SK-N-SH treated with all-trans-retinoic acid at 6 μM for 48 hours (cell line): Measurements from ENCODE around the gene KREMEN2.
A peak's percentile ranks its signal among the peaks of the same experiment; 100 is the strongest.
"Not testable (repeated sequence)": the region's sequence is repeated elsewhere in the genome, so short reads cannot be mapped to it uniquely, and the experiment has no call there.

ENCODE experiments used
- ATAC-seq: fragments of 200-7000 bp; cut with Tn5 transposase; 3 replicates; pipeline ENCODE4 v1.9.1; 2020; ENCODE audit warnings: mild to moderate bottlenecking, moderate library complexity
- ARNTL ChIP-seq: fragments of 450-650 bp; formaldehyde crosslinking; IDR thresholded peaks from 2 replicates; pipeline ENCODE4 v1.5.0; 2020; ENCODE audit warnings: low read depth, mild to moderate bottlenecking, moderate library complexity, borderline replicate concordance
- BACH2 ChIP-seq: fragments of 250-450 bp; sonication (Bioruptor Pico); IDR thresholded peaks from 2 replicates; pipeline ENCODE4 v1.9.0; 2021; ENCODE audit warnings: mild to moderate bottlenecking, borderline replicate concordance
- CSDC2 ChIP-seq: fragments of 250-450 bp; sonication (Bioruptor Pico); IDR thresholded peaks from 2 replicates; pipeline ENCODE4 v1.5.0; 2020; ENCODE audit warnings: mild to moderate bottlenecking, moderate library complexity
- GLIS3 ChIP-seq: fragments of 250-450 bp; sonication (Bioruptor Pico); IDR thresholded peaks from 2 replicates; pipeline ENCODE4 v1.5.0; 2020; ENCODE audit warnings: mild to moderate bottlenecking, moderate library complexity
- OSR1 ChIP-seq: fragments of 250-450 bp; sonication (Bioruptor Pico); IDR thresholded peaks from 2 replicates; pipeline ENCODE4 v1.8.0; 2022; ENCODE audit warnings: moderate library complexity, mild to moderate bottlenecking, inconsistent platforms
- PPARA ChIP-seq: fragments of 250-450 bp; sonication (Bioruptor Pico); IDR thresholded peaks from 2 replicates; pipeline ENCODE4 v1.5.0; 2020; ENCODE audit warnings: mild to moderate bottlenecking, borderline replicate concordance
- RARB ChIP-seq: fragments of 250-450 bp; sonication (Bioruptor Pico); IDR thresholded peaks from 2 replicates; pipeline ENCODE4 v1.8.0; 2021; ENCODE audit warnings: mild to moderate bottlenecking, moderate library complexity
- SNAI2 ChIP-seq: fragments of 250-450 bp; sonication (Bioruptor Pico); IDR thresholded peaks from 2 replicates; pipeline ENCODE4 v1.5.0; 2020; ENCODE audit warnings: mild to moderate bottlenecking, moderate library complexity
- TCF4 ChIP-seq: fragments of 250-450 bp; sonication (Bioruptor Pico); IDR thresholded peaks from 2 replicates; pipeline ENCODE4 v1.8.0; 2021; ENCODE audit warnings: mild to moderate bottlenecking, moderate library complexity, borderline replicate concordance
- TOX ChIP-seq: fragments of 250-450 bp; sonication (Bioruptor Pico); IDR thresholded peaks from 2 replicates; pipeline ENCODE4 v1.8.0; 2021; ENCODE audit warnings: mild to moderate bottlenecking, moderate library complexity, borderline replicate concordance
- ZC3H10 ChIP-seq: fragments of 250-450 bp; sonication (Bioruptor Pico); IDR thresholded peaks from 2 replicates; pipeline ENCODE4 v1.5.1; 2021; ENCODE audit warnings: mild to moderate bottlenecking, moderate library complexity
- ZFP3 ChIP-seq: fragments of 250-450 bp; sonication (Bioruptor Pico); IDR thresholded peaks from 2 replicates; pipeline ENCODE4 v1.5.0; 2020; ENCODE audit warnings: mild to moderate bottlenecking, moderate library complexity
- ZFP30 ChIP-seq: fragments of 450-650 bp; formaldehyde crosslinking; IDR thresholded peaks from 2 replicates; pipeline ENCODE4 v1.5.0; 2022; ENCODE audit warnings: mild to moderate bottlenecking, moderate library complexity
- ZNF565 ChIP-seq: fragments of 450-650 bp; formaldehyde crosslinking; conservative IDR thresholded peaks from 2 replicates; pipeline ENCODE4 v1.5.0; 2020; ENCODE audit warnings: low read depth, mild to moderate bottlenecking, moderate library complexity
- ZNF8 ChIP-seq: fragments of 450-650 bp; formaldehyde crosslinking; IDR thresholded peaks from 2 replicates; pipeline ENCODE4 v1.5.0; 2020; ENCODE audit warnings: mild to moderate bottlenecking, moderate library complexity
- TF ChIP-seq, protein P1 (sequence below): fragments of 250-450 bp; sonication (Bioruptor Pico); IDR thresholded peaks from 2 replicates; pipeline ENCODE4 v1.5.1; 2021; ENCODE audit warnings: mild to moderate bottlenecking, moderate library complexity
- TF ChIP-seq, protein P2 (sequence below): fragments of 250-450 bp; sonication (Bioruptor Pico); IDR thresholded peaks from 2 replicates; pipeline ENCODE4 v1.5.1; 2020; ENCODE audit warnings: low read depth, mild to moderate bottlenecking, moderate library complexity
- TF ChIP-seq, protein P3 (sequence below): fragments of 250-450 bp; sonication (Bioruptor Pico); IDR thresholded peaks from 2 replicates; pipeline ENCODE4 v1.8.0; 2021; ENCODE audit warnings: low read depth, mild to moderate bottlenecking, moderate library complexity, borderline replicate concordance
- TF ChIP-seq, protein P4 (sequence below): fragments of 250-450 bp; sonication (Bioruptor Pico); IDR thresholded peaks from 2 replicates; pipeline ENCODE4 v1.8.0; 2020; ENCODE audit warnings: mild to moderate bottlenecking, moderate library complexity, borderline replicate concordance

Gene KREMEN2

DNA sequence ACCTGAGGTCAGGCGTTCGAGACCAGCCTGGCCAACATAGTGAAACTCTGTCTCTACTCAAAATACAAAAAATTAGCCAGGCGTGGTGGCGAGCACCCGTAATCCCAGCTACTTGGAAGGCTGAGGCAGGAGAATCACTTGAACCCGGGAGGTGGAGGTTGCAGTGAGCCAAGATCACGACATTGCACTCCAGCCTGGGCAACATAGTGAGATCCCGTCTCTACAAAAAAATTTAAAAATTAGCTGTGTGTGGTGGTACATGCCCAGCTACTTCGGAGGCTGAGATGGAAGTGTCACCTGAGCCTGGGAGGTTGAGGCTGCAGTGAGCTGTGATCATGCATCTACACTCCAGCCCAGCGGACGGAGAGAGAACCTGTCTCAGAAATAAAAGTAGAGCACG, 20.4 kb upstream of the KREMEN2 start:
- not testable (repeated sequence) for ATAC-seq

DNA sequence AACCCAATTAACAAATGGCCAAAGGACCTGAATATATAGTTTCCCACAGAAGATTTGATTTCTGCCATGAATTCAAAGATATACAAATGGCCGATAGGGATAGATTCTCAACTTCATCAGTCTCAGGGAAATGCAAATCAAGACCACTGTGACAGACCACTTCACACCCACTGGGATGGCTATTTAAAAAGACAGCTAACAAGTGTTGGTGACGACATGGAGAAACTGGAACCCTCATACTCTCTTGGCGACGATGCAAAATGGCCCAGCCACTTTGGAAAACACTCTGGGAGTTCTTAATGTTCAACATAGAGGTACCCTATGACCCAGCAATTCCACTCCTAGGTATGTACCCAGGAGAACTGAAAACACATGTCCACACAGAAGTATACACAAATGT, 17.4 kb upstream of the KREMEN2 start:
- no peak for ATAC-seq
- TF ChIP-seq PPARA (CRISPR knock-in tag) = no peak

DNA sequence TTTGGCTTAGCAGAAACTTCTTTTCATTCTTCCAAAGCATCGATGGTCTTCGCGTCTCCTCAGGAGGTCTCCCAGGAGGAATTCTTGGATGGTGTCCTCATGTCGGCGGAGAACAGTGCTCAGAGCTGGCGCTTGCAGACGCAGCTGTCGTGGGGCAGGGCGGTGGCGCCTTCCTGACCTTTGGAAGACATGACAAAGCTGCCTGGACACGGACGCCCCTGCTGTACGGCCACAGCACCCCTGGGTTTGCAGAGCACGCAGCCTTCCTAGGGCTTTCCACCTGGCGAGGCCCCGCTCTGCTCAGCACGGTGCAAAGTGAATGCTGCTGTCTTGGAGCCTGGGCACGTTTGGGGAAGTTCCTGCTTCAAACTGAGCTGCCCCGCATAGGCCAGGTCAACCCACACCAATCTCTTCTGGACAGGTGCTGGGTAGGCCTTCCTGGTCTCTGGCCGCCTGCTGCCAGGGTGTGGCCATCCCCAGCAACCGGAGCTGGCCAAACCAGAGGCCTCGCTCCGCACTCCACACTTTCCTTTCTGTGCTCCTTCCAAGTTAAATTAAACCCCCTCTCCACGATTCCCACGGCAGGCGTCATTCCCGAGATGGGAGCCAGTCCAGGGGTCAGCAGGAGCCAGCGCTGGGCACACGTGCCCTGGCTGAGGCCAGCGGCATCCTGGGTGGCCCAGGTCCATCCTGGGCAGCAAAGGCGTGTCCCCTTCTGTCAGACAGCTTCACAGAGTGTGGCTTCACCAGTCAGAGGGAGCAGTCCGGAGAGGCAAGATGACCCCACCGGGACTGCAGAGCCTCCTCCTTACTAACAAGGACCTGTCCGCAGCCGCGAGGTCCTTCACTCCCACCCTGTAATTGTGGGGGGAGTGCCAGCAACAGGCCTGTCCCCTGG, 15.0 kb upstream of the KREMEN2 start:
- TF ChIP-seq, protein P1, sequence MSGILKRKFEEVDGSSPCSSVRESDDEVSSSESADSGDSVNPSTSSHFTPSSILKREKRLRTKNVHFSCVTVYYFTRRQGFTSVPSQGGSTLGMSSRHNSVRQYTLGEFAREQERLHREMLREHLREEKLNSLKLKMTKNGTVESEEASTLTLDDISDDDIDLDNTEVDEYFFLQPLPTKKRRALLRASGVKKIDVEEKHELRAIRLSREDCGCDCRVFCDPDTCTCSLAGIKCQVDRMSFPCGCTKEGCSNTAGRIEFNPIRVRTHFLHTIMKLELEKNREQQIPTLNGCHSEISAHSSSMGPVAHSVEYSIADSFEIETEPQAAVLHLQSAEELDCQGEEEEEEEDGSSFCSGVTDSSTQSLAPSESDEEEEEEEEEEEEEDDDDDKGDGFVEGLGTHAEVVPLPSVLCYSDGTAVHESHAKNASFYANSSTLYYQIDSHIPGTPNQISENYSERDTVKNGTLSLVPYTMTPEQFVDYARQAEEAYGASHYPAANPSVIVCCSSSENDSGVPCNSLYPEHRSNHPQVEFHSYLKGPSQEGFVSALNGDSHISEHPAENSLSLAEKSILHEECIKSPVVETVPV (CRISPR knock-in tag) = no peak
- TF ChIP-seq OSR1 (CRISPR knock-in tag) (no peak), TCF4 (CRISPR knock-in tag) (no peak)
- no peak for ATAC-seq

DNA sequence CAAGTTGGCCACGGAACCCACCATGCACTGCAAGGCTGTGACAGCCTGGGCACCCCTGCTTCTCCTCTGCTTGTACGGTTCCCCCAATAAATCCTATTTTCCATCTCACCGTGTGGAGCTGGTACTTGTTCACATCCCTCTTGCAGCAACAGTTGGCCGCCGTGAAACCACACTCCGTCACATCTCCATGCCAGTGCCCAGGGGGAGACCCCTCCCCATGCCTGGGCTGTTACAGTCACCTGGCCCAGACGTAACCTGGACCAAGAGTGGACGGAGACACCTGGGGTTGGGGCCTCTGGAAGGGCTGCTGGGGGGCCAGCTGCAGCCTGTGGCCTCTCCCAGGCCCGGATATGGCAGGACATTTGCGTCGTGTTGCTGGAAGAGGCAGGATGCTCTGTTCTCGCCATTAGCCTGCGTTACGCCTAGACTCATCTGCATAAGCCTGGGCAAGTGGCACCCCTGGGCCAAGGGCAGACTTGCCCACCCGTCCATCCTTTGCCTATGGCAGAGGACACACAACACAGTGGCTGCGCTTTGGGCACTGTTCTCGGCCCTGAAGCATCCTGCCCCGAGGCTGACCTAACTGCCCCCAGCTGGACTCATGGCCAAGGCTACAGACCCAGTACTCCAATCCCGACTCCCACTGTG, 14.2 kb upstream of the KREMEN2 start:
- TF ChIP-seq CSDC2 (CRISPR knock-in tag) = no peak
- TF ChIP-seq ZNF565 = no peak
- ATAC-seq = peak; percentile 13; the same call in 1 of the 3 replicates

DNA sequence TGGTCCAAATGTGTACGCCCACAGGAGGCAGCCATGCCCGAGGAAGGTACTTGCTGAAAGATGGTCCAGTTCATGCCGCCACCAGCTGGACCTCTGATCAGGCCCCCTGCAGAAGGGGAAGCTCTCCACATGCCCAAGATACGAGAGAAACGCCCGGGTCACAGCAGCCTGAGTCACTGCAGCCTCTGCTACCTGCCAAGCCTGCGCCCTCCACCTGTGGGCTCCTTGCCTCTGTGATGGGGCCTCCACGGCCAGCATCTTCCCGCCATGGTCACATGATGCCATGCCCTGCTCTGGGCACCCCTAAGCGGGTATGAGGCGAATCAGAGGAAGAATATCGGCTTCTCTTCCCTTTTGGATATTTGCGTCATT, 13.7 kb upstream of the KREMEN2 start:
- ATAC-seq = 0 out of 3 replicates have a peak, but pooled peaks have one; percentile 8
- TF ChIP-seq ARNTL (CRISPR knock-in tag) (no peak), TCF4 (CRISPR knock-in tag) (no peak), CSDC2 (CRISPR knock-in tag) (no peak)

DNA sequence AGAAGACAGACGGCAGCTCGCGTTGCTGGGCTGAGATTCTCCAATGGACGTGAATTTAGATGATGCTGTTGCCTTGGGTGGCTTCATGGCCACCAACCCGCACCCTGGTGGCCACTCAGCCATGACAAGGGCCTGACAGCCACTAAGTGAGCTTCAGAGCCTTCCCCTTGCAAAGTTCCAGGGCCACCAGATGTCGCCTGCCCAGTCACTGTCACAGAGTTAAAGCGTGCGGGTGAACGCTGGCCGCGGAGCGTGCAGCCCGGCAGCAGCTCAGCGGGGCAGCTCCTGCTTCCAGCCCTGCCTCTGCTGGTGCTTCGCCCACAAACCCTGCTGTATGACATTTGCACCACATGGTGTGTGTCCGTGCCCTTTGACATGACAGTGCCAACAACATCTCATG, 13.3 kb upstream of the KREMEN2 start:
- TF ChIP-seq OSR1 (CRISPR knock-in tag) = no peak
- TF ChIP-seq, protein P2, sequence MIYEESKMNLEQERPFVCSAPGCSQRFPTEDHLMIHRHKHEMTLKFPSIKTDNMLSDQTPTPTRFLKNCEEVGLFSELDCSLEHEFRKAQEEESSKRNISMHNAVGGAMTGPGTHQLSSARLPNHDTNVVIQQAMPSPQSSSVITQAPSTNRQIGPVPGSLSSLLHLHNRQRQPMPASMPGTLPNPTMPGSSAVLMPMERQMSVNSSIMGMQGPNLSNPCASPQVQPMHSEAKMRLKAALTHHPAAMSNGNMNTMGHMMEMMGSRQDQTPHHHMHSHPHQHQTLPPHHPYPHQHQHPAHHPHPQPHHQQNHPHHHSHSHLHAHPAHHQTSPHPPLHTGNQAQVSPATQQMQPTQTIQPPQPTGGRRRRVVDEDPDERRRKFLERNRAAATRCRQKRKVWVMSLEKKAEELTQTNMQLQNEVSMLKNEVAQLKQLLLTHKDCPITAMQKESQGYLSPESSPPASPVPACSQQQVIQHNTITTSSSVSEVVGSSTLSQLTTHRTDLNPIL (CRISPR knock-in tag) = no peak
- ATAC-seq = no peak

DNA sequence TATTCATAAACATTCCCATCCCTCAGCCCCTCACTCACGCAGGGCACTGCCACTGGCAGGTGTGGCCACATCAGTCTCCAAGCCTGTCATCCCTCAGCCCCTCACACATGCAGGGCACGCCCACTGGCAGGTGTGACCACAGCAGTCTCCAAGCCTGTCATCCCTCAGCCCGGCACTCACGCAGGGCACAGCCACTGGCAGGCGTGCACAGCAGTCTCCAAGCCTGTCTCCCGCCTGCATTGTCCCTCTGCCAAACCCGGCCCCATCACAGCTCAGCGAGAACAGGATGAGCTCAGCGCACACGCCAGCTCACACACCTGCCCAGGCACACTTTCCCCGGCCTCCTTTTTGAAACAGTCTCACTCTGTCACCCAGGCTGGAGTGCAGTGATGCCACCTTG, 11.4 kb upstream of the KREMEN2 start:
- TF ChIP-seq ZFP3 (CRISPR knock-in tag) (no peak), ZNF565 (no peak), SNAI2 (CRISPR knock-in tag) (no peak), BACH2 (CRISPR knock-in tag) (no peak), TOX (no peak), TCF4 (CRISPR knock-in tag) (no peak), RARB (no peak), ZFP30 (no peak), ARNTL (CRISPR knock-in tag) (no peak), GLIS3 (CRISPR knock-in tag) (no peak), ZC3H10 (CRISPR knock-in tag) (no peak), PPARA (CRISPR knock-in tag) (no peak), CSDC2 (CRISPR knock-in tag) (no peak), ZNF8 (CRISPR knock-in tag) (no peak)
- TF ChIP-seq, protein P3, sequence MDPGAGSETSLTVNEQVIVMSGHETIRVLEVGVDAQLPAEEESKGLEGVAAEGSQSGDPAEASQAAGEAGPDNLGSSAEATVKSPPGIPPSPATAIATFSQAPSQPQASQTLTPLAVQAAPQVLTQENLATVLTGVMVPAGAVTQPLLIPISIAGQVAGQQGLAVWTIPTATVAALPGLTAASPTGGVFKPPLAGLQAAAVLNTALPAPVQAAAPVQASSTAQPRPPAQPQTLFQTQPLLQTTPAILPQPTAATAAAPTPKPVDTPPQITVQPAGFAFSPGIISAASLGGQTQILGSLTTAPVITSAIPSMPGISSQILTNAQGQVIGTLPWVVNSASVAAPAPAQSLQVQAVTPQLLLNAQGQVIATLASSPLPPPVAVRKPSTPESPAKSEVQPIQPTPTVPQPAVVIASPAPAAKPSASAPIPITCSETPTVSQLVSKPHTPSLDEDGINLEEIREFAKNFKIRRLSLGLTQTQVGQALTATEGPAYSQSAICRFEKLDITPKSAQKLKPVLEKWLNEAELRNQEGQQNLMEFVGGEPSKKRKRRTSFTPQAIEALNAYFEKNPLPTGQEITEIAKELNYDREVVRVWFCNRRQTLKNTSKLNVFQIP (CRISPR knock-in tag) = no peak
- TF ChIP-seq, protein P1 (CRISPR knock-in tag) = no peak
- TF ChIP-seq, protein P4, sequence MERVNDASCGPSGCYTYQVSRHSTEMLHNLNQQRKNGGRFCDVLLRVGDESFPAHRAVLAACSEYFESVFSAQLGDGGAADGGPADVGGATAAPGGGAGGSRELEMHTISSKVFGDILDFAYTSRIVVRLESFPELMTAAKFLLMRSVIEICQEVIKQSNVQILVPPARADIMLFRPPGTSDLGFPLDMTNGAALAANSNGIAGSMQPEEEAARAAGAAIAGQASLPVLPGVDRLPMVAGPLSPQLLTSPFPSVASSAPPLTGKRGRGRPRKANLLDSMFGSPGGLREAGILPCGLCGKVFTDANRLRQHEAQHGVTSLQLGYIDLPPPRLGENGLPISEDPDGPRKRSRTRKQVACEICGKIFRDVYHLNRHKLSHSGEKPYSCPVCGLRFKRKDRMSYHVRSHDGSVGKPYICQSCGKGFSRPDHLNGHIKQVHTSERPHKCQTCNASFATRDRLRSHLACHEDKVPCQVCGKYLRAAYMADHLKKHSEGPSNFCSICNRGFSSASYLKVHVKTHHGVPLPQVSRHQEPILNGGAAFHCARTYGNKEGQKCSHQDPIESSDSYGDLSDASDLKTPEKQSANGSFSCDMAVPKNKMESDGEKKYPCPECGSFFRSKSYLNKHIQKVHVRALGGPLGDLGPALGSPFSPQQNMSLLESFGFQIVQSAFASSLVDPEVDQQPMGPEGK (CRISPR knock-in tag) = no peak
- ATAC-seq = no peak
